ENCODE measurements around the gene FANK1.
"Not testable (repeated sequence)": the region's sequence is repeated elsewhere in the genome, so short reads cannot be mapped to it uniquely, and the experiment has no call there.

Gene FANK1

GRCh38 chr10:125896088-125896934 is at the start of gene FANK1:
FANK1 (plus strand) TSS chr10:125896564; CDS start chr10:125896643, 79 bp downstream.
- not testable (repeated sequence) for DNase-seq

GRCh38 chr10:125846894-125847293 is 49.5 kb upstream of the FANK1 start:
- no peak for DNase-seq

- DNase-seq = no peak
Observed at GRCh38 chr10:125848371-125848770, 48.0 kb upstream of the FANK1 start.

GRCh38 chr10:125848857-125849256 is 47.5 kb upstream of the FANK1 start:
- no peak for DNase-seq

- no peak for DNase-seq
Observed at GRCh38 chr10:125849448-125849847, 46.9 kb upstream of the FANK1 start.

- DNase-seq = no peak
Observed at GRCh38 chr10:125850766-125851731, 45.3 kb upstream of the FANK1 start.

- DNase-seq = no peak
Observed at GRCh38 chr10:125852487-125852886, 43.9 kb upstream of the FANK1 start.

- no peak for DNase-seq
Observed at GRCh38 chr10:125857185-125857760, 39.1 kb upstream of the FANK1 start.

GRCh38 chr10:125859128-125859817 is 37.1 kb upstream of the FANK1 start:
- DNase-seq = no peak

- DNase-seq = no peak
Observed at GRCh38 chr10:125865120-125865519, 31.2 kb upstream of the FANK1 start.

- DNase-seq = no peak
Observed at GRCh38 chr10:125866421-125867029, 29.8 kb upstream of the FANK1 start.

GRCh38 chr10:125868372-125868975 is 27.9 kb upstream of the FANK1 start:
- DNase-seq = no peak

GRCh38 chr10:125871338-125871737 is 25.0 kb upstream of the FANK1 start:
- no peak for DNase-seq

GRCh38 chr10:125878957-125879835 is 17.2 kb upstream of the FANK1 start:
- DNase-seq = no peak

- DNase-seq = no peak
Observed at GRCh38 chr10:125880719-125881118, 15.6 kb upstream of the FANK1 start.

- DNase-seq = no peak
Observed at GRCh38 chr10:125881192-125881591, 15.2 kb upstream of the FANK1 start, which contains the start of gene DHX32. DHX32 (minus strand) TSS chr10:125881292; CDS start chr10:125880824, 468 bp downstream.

GRCh38 chr10:125882596-125882995 is 13.8 kb upstream of the FANK1 start:
- no peak for DNase-seq

GRCh38 chr10:125883211-125883610 is 13.2 kb upstream of the FANK1 start:
- no peak for DNase-seq

GRCh38 chr10:125886914-125887512 is 9.4 kb upstream of the FANK1 start:
- DNase-seq = no peak

- not testable (repeated sequence) for DNase-seq
Observed at GRCh38 chr10:125889441-125889840, 6.9 kb upstream of the FANK1 start.

All from DMS 273 treated with DMSO at 0.1 percent for 48 hours (cell line).